CD14-positive monocyte (primary cell): ENCODE results near the gene ARHGEF18. TPM values are rescaled to one million over a fixed set of nuclear protein-coding genes. Genes with fewer than 3 reads are reported as not detected.

Experiments used
- DNase-seq, 3 donors: peaks; one replicate each; pipeline ENCODE4 v3.0.0-alpha.2; 2011 to 2022
- H2AFZ ChIP-seq: 2 replicates; pipeline ENCODE4 v1.6.0; 2012; ENCODE audit warnings: mild to moderate bottlenecking, low read depth, low read length, inconsistent platforms; ENCODE audit not compliant: insufficient read depth, poor library complexity, severe bottlenecking
- H3K27ac ChIP-seq, 2 donors: 1 replicate in 1 of 2; 2 replicates in 1 of 2; pipeline ENCODE4 v1.5.1; 2012 to 2013; ENCODE audit warnings: low read length in 2 of 2, control low read depth in 1 of 2, inconsistent platforms in 1 of 2, low read depth in 1 of 2, mild to moderate bottlenecking in 1 of 2
- H3K27me3 ChIP-seq, 2 donors: one replicate each; pipeline versions ENCODE4 v1.6.0 to v1.6.1; 2011 to 2013; ENCODE audit warnings: low read length in 2 of 2; ENCODE audit not compliant: control insufficient read depth in 2 of 2, insufficient read depth in 2 of 2
- H3K36me3 ChIP-seq, 2 donors: replicated peaks in 1 of 2; 1 replicate in 1 of 2; 2 replicates in 1 of 2; pipeline versions ENCODE4 v1.5.1 to v1.6.1; 2012 to 2013; ENCODE audit warnings: low read length in 2 of 2, control low read depth in 1 of 2, inconsistent platforms in 1 of 2, mild to moderate bottlenecking in 1 of 2; ENCODE audit not compliant: insufficient read depth in 2 of 2, control insufficient read depth in 1 of 2
- H3K4me1 ChIP-seq, 2 donors: 1 replicate in 1 of 2; 2 replicates in 1 of 2; pipeline versions ENCODE4 v1.5.1 to v1.6.1; 2012 to 2013; ENCODE audit warnings: low read length in 2 of 2, control low read depth in 1 of 2, inconsistent platforms in 1 of 2, mild to moderate bottlenecking in 1 of 2, moderate library complexity in 1 of 2; ENCODE audit not compliant: insufficient read depth in 2 of 2, control insufficient read depth in 1 of 2
- H3K4me2 ChIP-seq: replicated peaks from 2 replicates; pipeline ENCODE3; 2012; ENCODE audit warnings: low read length, moderate library complexity, mild to moderate bottlenecking; ENCODE audit not compliant: poor library complexity, severe bottlenecking; ENCODE audit errors: extremely low read depth
- H3K4me3 ChIP-seq, 3 experiments: fragments of 200-600 bp in 1 of 3; sonication (generic) in 1 of 3; replicated peaks in 1 of 3; 1 replicate in 2 of 3; 2 replicates in 1 of 3; pipeline ENCODE4 v1.5.1; 2011 to 2013; ENCODE audit warnings: low read length in 3 of 3, mild to moderate bottlenecking in 3 of 3, control low read depth in 2 of 3, low read depth in 2 of 3, inconsistent platforms in 1 of 3, moderate library complexity in 1 of 3
- H3K79me2 ChIP-seq: 2 replicates; pipeline ENCODE4 v1.6.0; 2012; ENCODE audit warnings: mild to moderate bottlenecking, control low read depth, inconsistent platforms, low read length, moderate library complexity; ENCODE audit not compliant: insufficient read depth
- H3K9ac ChIP-seq: 2 replicates; pipeline ENCODE4 v1.6.0; 2017; ENCODE audit warnings: low read length, mild to moderate bottlenecking; ENCODE audit not compliant: insufficient read depth, poor library complexity, severe bottlenecking
- H3K9me3 ChIP-seq, 2 donors: replicated peaks in 1 of 2; 1 replicate in 1 of 2; 2 replicates in 1 of 2; pipeline versions ENCODE4 v1.5.1 to v1.6.1; 2012 to 2013; ENCODE audit warnings: low read length in 2 of 2, control low read depth in 1 of 2; ENCODE audit not compliant: control insufficient read depth in 1 of 2, insufficient read depth in 1 of 2
- H4K20me1 ChIP-seq: 2 replicates; pipeline ENCODE4 v1.6.0; 2012; ENCODE audit warnings: mild to moderate bottlenecking, low read length, control low read depth, moderate library complexity; ENCODE audit not compliant: insufficient read depth
- H3K27ac Mint-ChIP-seq, 7 donors: one replicate each; pipeline ENCODE4 v1.8.0; 2020; ENCODE audit warnings: mild to moderate bottlenecking in 7 of 7, mixed read lengths in 7 of 7, moderate library complexity in 6 of 7, inconsistent platforms in 2 of 7
- H3K27me3 Mint-ChIP-seq, 3 donors: one replicate each; pipeline ENCODE4 v1.8.0; 2021 to 2022; ENCODE audit warnings: low read depth in 3 of 3, mild to moderate bottlenecking in 3 of 3, mixed read lengths in 3 of 3, moderate library complexity in 3 of 3, inconsistent platforms in 1 of 3
- H3K36me3 Mint-ChIP-seq, 2 donors: one replicate each; pipeline ENCODE4 v1.8.0; 2020; ENCODE audit warnings: mixed read lengths in 2 of 2, inconsistent platforms in 1 of 2, mild to moderate bottlenecking in 1 of 2
- H3K4me1 Mint-ChIP-seq: one replicate; pipeline ENCODE4 v1.8.0; 2020; ENCODE audit warnings: mild to moderate bottlenecking, mixed read lengths
- H3K4me3 Mint-ChIP-seq, 2 donors: one replicate each; pipeline ENCODE4 v1.8.0; 2020; ENCODE audit warnings: mild to moderate bottlenecking in 2 of 2, mixed read lengths in 2 of 2, moderate library complexity in 1 of 2
- H3K9me3 Mint-ChIP-seq, 7 donors: one replicate each; pipeline ENCODE4 v1.8.0; 2020 to 2022; ENCODE audit warnings: mixed read lengths in 7 of 7, mild to moderate bottlenecking in 6 of 7, moderate library complexity in 6 of 7, inconsistent platforms in 2 of 7
- CTCF ChIP-seq: fragments of 200-600 bp; IDR thresholded peaks from one replicate; pipeline ENCODE4 v1.8.0; 2022; ENCODE audit warnings: antibody characterized with exemption, mild to moderate bottlenecking
- WGBS: methylation state at CpG from one replicate; pipeline ENCODE4 v1.1.5; 2013; ENCODE audit warnings: missing lambda C conversion rate; ENCODE audit not compliant: insufficient coverage; 5-methylcytosine and 5-hydroxymethylcytosine counted together
- intact Hi-C, 2 donors: fragments of 100-400 bp; cut with micrococcal nuclease; formaldehyde crosslinking; loops; one replicate each; pipeline versions ENCODE4 v1.15.0 to v1.15.1; 2023
- polyA plus RNA-seq, 3 donors: library from polyadenylated mRNA; depleted of rRNA in 1 of 3; unstranded in 2 of 3; stranded (reverse) in 1 of 3; fragments of 300-500 nt in 2 of 3; fragments of >200 nt in 1 of 3; fragmentation: Illumina TruSeq in 2 of 3; gene quantifications; 1 replicate in 2 of 3; 2 replicates in 1 of 3; pipeline ENCODE4 v1.2.3, GENCODE V29; 2012 to 2021

ARHGEF18 gene
- polyA plus RNA-seq, 3 donors = 0.46 to 18.9 (median 0.87) TPM

GRCh38 chr19:7331446-7331845, 17.3 kb upstream of the ARHGEF18 start:
- no peak overlapping the region for H3K4me3 ChIP-seq
- H3K27me3 Mint-ChIP-seq = peaks cover 0 to 7% (median 6%) of the 10 kb centered on the region in 3 donors
- H3K9ac ChIP-seq = no peak overlapping the region
- H3K27ac Mint-ChIP-seq = no peak overlapping the region
- H3K36me3 Mint-ChIP-seq = no peaks in the 10 kb centered on the region
- no peak overlapping the region for H3K4me3 Mint-ChIP-seq
- no peak overlapping the region for H2AFZ ChIP-seq
- peaks cover 20% of the 10 kb centered on the region for H3K4me1 Mint-ChIP-seq
- no peaks in the 10 kb centered on the region for H3K9me3 ChIP-seq
- peaks cover 0 to 4% (median 0%) of the 10 kb centered on the region in 7 donors for H3K9me3 Mint-ChIP-seq
- H3K79me2 ChIP-seq = no peaks in the 10 kb centered on the region
- DNase-seq = no peak
- no peaks in the 10 kb centered on the region for H4K20me1 ChIP-seq
- no peak overlapping the region for H3K4me2 ChIP-seq
- H3K27me3 ChIP-seq = no peaks in the 10 kb centered on the region
- H3K4me1 ChIP-seq = peaks cover 12 to 16% of the 10 kb centered on the region in 2 donors
- WGBS = 96% methylated on average over 4 of the region's 4 CpGs
- H3K27ac ChIP-seq = no peak overlapping the region
- intact Hi-C loops = no loop called here
- no peak for TF ChIP-seq CTCF
- no peaks in the 10 kb centered on the region for H3K36me3 ChIP-seq

- H3K4me1 Mint-ChIP-seq = peaks cover 40% of the 10 kb centered on the region
- no peak overlapping the region for H3K27ac ChIP-seq
- H4K20me1 ChIP-seq = no peaks in the 10 kb centered on the region
- H3K36me3 ChIP-seq = no peaks in the 10 kb centered on the region
- no peak overlapping the region for H3K9ac ChIP-seq
- H3K27me3 Mint-ChIP-seq = peaks cover 6 to 11% (median 7%) of the 10 kb centered on the region in 3 donors
- peaks cover 32 to 36% of the 10 kb centered on the region in 2 donors for H3K4me1 ChIP-seq
- intact Hi-C loops = no loop called here
- no peaks in the 10 kb centered on the region for H3K9me3 ChIP-seq
- no peaks in the 10 kb centered on the region for H3K79me2 ChIP-seq
- H3K4me2 ChIP-seq = no peak overlapping the region
- TF ChIP-seq CTCF = no peak
- H3K27me3 ChIP-seq = no peaks in the 10 kb centered on the region
- H3K4me3 ChIP-seq = no peak overlapping the region
- no peaks in the 10 kb centered on the region for H3K36me3 Mint-ChIP-seq
- peak in 1 of 3 donors; percentile 38 for DNase-seq
- no peak overlapping the region for H2AFZ ChIP-seq
- 42% methylated on average over 11 of the region's 17 CpGs for WGBS
- no peak overlapping the region for H3K27ac Mint-ChIP-seq
- H3K9me3 Mint-ChIP-seq = peaks cover 0 to 4% (median 0%) of the 10 kb centered on the region in 7 donors
- H3K4me3 Mint-ChIP-seq = peak overlapping the region in 1 of 2 donors; percentile 23
Measured at GRCh38 chr19:7333198-7334118, 15.3 kb upstream of the ARHGEF18 start.
